Activated CD4-positive, alpha-beta T cell treated with anti-CD3 and anti-CD28 coated beads for 4 hours (primary cell): ENCODE data around the gene RHEB.
A peak's percentile ranks its signal among the peaks of the same experiment; 100 is the strongest.
"Not testable (repeated sequence)": the region's sequence is repeated elsewhere in the genome, so short reads cannot be mapped to it uniquely, and the experiment has no call there.

Experiments
- DNase-seq, 2 donors: peaks; one replicate each; pipeline ENCODE4 v3.0.0-alpha.2; 2020

RHEB gene

GRCh38 chr7:151519765-151520418 lies at the start of gene RHEB:
TSS of gene RHEB (minus strand) at chr7:151519895. CDS start at chr7:151519511, 384 bp downstream.
- DNase-seq: peak; percentile 98 to 99

- no peak for DNase-seq
Observed at GRCh38 chr7:151566897-151567320, 47.2 kb upstream of the RHEB start.

GRCh38 chr7:151565541-151565940 lies 45.8 kb upstream of the RHEB start:
- no peak for DNase-seq

- DNase-seq: no peak
Observed at GRCh38 chr7:151560243-151560642, 40.5 kb upstream of the RHEB start.

- no peak for DNase-seq
Observed at GRCh38 chr7:151559557-151560183, 40.0 kb upstream of the RHEB start.

- DNase-seq: no peak
Observed at GRCh38 chr7:151558575-151558974, 38.9 kb upstream of the RHEB start.

GRCh38 chr7:151556592-151556991 lies 36.9 kb upstream of the RHEB start:
- no peak for DNase-seq

- no peak for DNase-seq
Observed at GRCh38 chr7:151553356-151553755, 33.7 kb upstream of the RHEB start.

- no peak for DNase-seq
Observed at GRCh38 chr7:151552352-151553028, 32.8 kb upstream of the RHEB start.

- no peak for DNase-seq
Observed at GRCh38 chr7:151551820-151552219, 32.1 kb upstream of the RHEB start.

GRCh38 chr7:151550656-151551286 lies 31.1 kb upstream of the RHEB start:
- DNase-seq: no peak

- no peak for DNase-seq
Observed at GRCh38 chr7:151549644-151550043, 29.9 kb upstream of the RHEB start.

- no peak for DNase-seq
Observed at GRCh38 chr7:151549083-151549482, 29.4 kb upstream of the RHEB start.

- no peak for DNase-seq
Observed at GRCh38 chr7:151544183-151544582, 24.5 kb upstream of the RHEB start.

GRCh38 chr7:151542606-151543130 lies 23.0 kb upstream of the RHEB start:
- DNase-seq: no peak

GRCh38 chr7:151541709-151542499 lies 22.2 kb upstream of the RHEB start:
- DNase-seq: no peak

- DNase-seq: no peak
Observed at GRCh38 chr7:151540146-151540545, 20.5 kb upstream of the RHEB start.

GRCh38 chr7:151539088-151539671 lies 19.5 kb upstream of the RHEB start:
- DNase-seq: no peak

GRCh38 chr7:151537818-151538561 lies 18.3 kb upstream of the RHEB start:
- no peak for DNase-seq

- DNase-seq: not testable (repeated sequence)
Observed at GRCh38 chr7:151536178-151536577, 16.5 kb upstream of the RHEB start.

- no peak for DNase-seq
Observed at GRCh38 chr7:151529842-151530241, 10.1 kb upstream of the RHEB start.
